Measurements from ENCODE around the gene MTHFSD. TPM values are rescaled to one million over a fixed set of nuclear protein-coding genes. Genes with fewer than 3 reads are reported as not detected.

The MTHFSD gene
- total RNA-seq, 6 experiments from 2014 or later: 5.9 to 11.6 (median 9.0) TPM

- Histone ChIP-seq H3K9me3 (no peaks in the 10 kb centered on the region), H3K36me3 (no peaks in the 10 kb centered on the region), H3K27me3 (no peaks in the 10 kb centered on the region), H3K4me3 (no peak overlapping the region), H3K27ac (no peak overlapping the region), H3K4me1 (no peaks in the 10 kb centered on the region)
- intact Hi-C loops (cut with DNase I): no loop called here
- 85% methylated on average over 3 of the region's 3 CpGs for WGBS (ENCODE audit: insufficient coverage, low coverage, low lambda C conversion rate, missing lambda C conversion rate)
- TF ChIP-seq POLR2A (IDR thresholded peaks at IDR 0.05): no peak
- TF ChIP-seq CTCF (IDR thresholded peaks at IDR 0.05): no peak
- ATAC-seq: no peak
- no peak for DNase-seq
Observed at GRCh38 chr16:86587487-86587886, 32.5 kb upstream of the MTHFSD start.

GRCh38 chr16:86585821-86586611 lies 31.0 kb upstream of the MTHFSD start:
- intact Hi-C loops (cut with DNase I): no loop called here
- H3K36me3 ChIP-seq: no peaks in the 10 kb centered on the region
- ATAC-seq (no peak), DNase-seq (no peak)
- peak overlapping the region in 1 of 3 donors; percentile 9 for H3K27ac ChIP-seq
- 53% methylated on average over 10 of the region's 10 CpGs for WGBS (ENCODE audit: insufficient coverage, low coverage, low lambda C conversion rate, missing lambda C conversion rate)
- no peaks in the 10 kb centered on the region for H3K4me1 ChIP-seq
- H3K9me3 ChIP-seq: no peaks in the 10 kb centered on the region
- no peaks in the 10 kb centered on the region for H3K27me3 ChIP-seq
- TF ChIP-seq POLR2A (IDR thresholded peaks at IDR 0.05) (no peak), CTCF (IDR thresholded peaks at IDR 0.05) (no peak)
- H3K4me3 ChIP-seq: no peak overlapping the region

DNA sequence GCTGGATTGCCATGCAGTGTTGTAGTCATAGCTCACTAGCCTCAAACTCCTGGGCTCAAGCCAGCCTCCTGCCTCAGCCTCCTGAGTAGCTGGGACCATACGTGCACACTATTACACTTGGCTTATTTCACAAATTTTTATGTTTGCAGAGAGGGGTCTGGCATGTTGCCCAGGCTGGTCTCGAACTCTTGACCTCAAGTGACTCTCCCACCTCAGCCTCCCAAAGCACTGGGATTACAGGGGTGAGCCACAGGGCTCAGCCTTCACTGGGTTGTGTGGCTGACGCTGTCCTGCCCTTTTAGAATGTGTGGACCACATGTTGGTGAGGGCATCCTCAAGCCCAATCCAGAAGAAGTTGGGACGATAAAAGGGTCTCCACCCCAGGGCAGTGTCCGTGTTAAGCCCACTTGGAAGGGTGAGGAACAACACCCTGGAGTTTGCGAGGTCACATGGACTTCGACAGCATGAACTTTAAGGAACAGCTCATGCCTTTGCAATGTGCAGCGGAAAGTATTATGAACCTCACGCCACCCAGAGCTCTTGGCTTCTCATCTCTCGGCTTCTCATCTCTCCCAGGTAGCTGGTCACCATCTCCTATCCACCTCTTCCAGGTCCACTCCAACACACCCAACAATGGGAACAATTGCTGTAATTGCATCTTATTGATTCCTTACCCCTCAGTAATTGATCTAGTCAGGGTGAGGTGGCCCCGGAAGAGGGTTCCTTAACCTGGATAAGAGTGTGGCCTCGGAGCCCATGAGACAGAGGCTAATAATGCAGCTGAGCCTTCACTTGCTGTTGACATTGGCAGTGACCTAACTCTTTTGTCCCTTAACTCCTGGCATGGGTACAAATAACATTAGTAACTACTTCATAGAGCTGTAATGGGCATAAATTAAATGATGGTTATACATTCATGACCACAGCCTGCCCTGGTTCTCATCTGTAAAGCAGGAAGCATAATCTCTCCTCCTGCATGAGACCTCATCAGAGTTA lies 30.0 kb upstream of the MTHFSD start:
- Histone ChIP-seq H3K4me3 (no peak overlapping the region), H3K27me3 (no peaks in the 10 kb centered on the region), H3K4me1 (no peaks in the 10 kb centered on the region), H3K9me3 (no peaks in the 10 kb centered on the region), H3K36me3 (no peaks in the 10 kb centered on the region), H3K27ac (peak overlapping the region in 1 of 3 donors; percentile 9)
- TF ChIP-seq CTCF (IDR thresholded peaks at IDR 0.05): no peak
- no peak for TF ChIP-seq POLR2A (IDR thresholded peaks at IDR 0.05)
- ATAC-seq: no peak
- WGBS (ENCODE audit: insufficient coverage, low coverage, low lambda C conversion rate, missing lambda C conversion rate): 53% methylated on average over 9 of the region's 12 CpGs
- DNase-seq: no peak
- intact Hi-C loops (cut with DNase I): no loop called here

DNA sequence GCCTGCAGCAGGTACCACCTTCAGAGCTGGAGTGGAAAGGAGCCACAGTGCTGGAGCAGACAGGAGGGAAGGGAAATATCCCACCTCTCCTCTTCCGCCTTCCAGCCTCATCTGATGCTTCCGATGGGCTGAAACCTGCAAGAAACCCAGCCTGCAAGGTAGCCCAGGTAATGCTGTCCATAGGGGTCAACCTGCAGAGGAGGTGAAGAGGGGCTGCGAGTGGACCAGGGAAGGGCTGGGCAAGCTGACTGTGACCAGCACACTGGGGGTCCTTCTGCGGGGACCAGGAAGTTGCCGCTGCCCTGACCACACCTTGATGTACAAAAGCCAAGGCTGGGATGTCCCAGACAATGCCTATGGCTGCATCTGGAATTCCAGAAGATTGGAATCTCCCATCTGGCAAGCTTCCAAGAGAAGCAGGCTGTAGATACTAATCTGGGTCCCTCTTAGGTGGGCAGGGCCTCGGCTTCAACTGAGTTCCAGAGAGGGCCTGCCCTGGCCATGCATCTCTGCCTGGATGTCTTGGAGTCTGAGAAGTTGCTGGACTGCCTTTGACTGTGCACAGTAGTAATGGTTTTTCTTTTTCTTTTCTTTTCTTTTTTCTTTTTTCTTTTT lies 29.1 kb upstream of the MTHFSD start:
- WGBS (ENCODE audit: insufficient coverage, low coverage, low lambda C conversion rate, missing lambda C conversion rate): 43% methylated on average over 1 of the region's 6 CpGs
- Histone ChIP-seq H3K4me3 (no peak overlapping the region), H3K36me3 (no peaks in the 10 kb centered on the region), H3K9me3 (no peaks in the 10 kb centered on the region), H3K4me1 (no peaks in the 10 kb centered on the region), H3K27me3 (no peaks in the 10 kb centered on the region), H3K27ac (no peak overlapping the region)
- TF ChIP-seq CTCF (IDR thresholded peaks at IDR 0.05) (no peak), POLR2A (IDR thresholded peaks at IDR 0.05) (no peak)
- no peak for DNase-seq
- ATAC-seq: no peak
- intact Hi-C loops (cut with DNase I): no loop called here

Data from right lobe of liver (tissue), 6 donors.